SK-N-SH treated with all-trans-retinoic acid at 6 μM for 48 hours (cell line): Measurements from ENCODE around the gene PPP5C.

Source experiments
- ATAC-seq: fragments of 200-7000 bp; cut with Tn5 transposase; 3 replicates; pipeline ENCODE4 v1.9.1; 2020; ENCODE audit warnings: mild to moderate bottlenecking, moderate library complexity
- BACH2 ChIP-seq: fragments of 250-450 bp; sonication (Bioruptor Pico); IDR thresholded peaks from 2 replicates; pipeline ENCODE4 v1.9.0; 2021; ENCODE audit warnings: mild to moderate bottlenecking, borderline replicate concordance
- CSDC2 ChIP-seq: fragments of 250-450 bp; sonication (Bioruptor Pico); IDR thresholded peaks from 2 replicates; pipeline ENCODE4 v1.5.0; 2020; ENCODE audit warnings: mild to moderate bottlenecking, moderate library complexity
- ESRRG ChIP-seq: fragments of 250-450 bp; sonication (Bioruptor Pico); IDR thresholded peaks from 2 replicates; pipeline ENCODE4 v1.6.1; 2021; ENCODE audit warnings: mild to moderate bottlenecking
- OSR1 ChIP-seq: fragments of 250-450 bp; sonication (Bioruptor Pico); IDR thresholded peaks from 2 replicates; pipeline ENCODE4 v1.8.0; 2022; ENCODE audit warnings: moderate library complexity, mild to moderate bottlenecking, inconsistent platforms
- RARB ChIP-seq: fragments of 250-450 bp; sonication (Bioruptor Pico); IDR thresholded peaks from 2 replicates; pipeline ENCODE4 v1.8.0; 2021; ENCODE audit warnings: mild to moderate bottlenecking, moderate library complexity
- SNAI2 ChIP-seq: fragments of 250-450 bp; sonication (Bioruptor Pico); IDR thresholded peaks from 2 replicates; pipeline ENCODE4 v1.5.0; 2020; ENCODE audit warnings: mild to moderate bottlenecking, moderate library complexity
- TCF4 ChIP-seq: fragments of 250-450 bp; sonication (Bioruptor Pico); IDR thresholded peaks from 2 replicates; pipeline ENCODE4 v1.8.0; 2021; ENCODE audit warnings: mild to moderate bottlenecking, moderate library complexity, borderline replicate concordance
- TOX ChIP-seq: fragments of 250-450 bp; sonication (Bioruptor Pico); IDR thresholded peaks from 2 replicates; pipeline ENCODE4 v1.8.0; 2021; ENCODE audit warnings: mild to moderate bottlenecking, moderate library complexity, borderline replicate concordance
- ZC3H10 ChIP-seq: fragments of 250-450 bp; sonication (Bioruptor Pico); IDR thresholded peaks from 2 replicates; pipeline ENCODE4 v1.5.1; 2021; ENCODE audit warnings: mild to moderate bottlenecking, moderate library complexity
- ZFP3 ChIP-seq: fragments of 250-450 bp; sonication (Bioruptor Pico); IDR thresholded peaks from 2 replicates; pipeline ENCODE4 v1.5.0; 2020; ENCODE audit warnings: mild to moderate bottlenecking, moderate library complexity
- ZFP30 ChIP-seq: fragments of 450-650 bp; formaldehyde crosslinking; IDR thresholded peaks from 2 replicates; pipeline ENCODE4 v1.5.0; 2022; ENCODE audit warnings: mild to moderate bottlenecking, moderate library complexity
- ZNF565 ChIP-seq: fragments of 450-650 bp; formaldehyde crosslinking; conservative IDR thresholded peaks from 2 replicates; pipeline ENCODE4 v1.5.0; 2020; ENCODE audit warnings: low read depth, mild to moderate bottlenecking, moderate library complexity
- ZNF70 ChIP-seq: fragments of 450-650 bp; formaldehyde crosslinking; IDR thresholded peaks from 2 replicates; pipeline ENCODE4 v1.5.0; 2020; ENCODE audit warnings: mild to moderate bottlenecking, moderate library complexity
- TF ChIP-seq, protein P1 (sequence below): fragments of 250-450 bp; sonication (Bioruptor Pico); IDR thresholded peaks from 2 replicates; pipeline ENCODE4 v1.8.0; 2021; ENCODE audit warnings: low read depth, mild to moderate bottlenecking, moderate library complexity, borderline replicate concordance
- TF ChIP-seq, protein P2 (sequence below): fragments of 250-450 bp; sonication (Bioruptor Pico); IDR thresholded peaks from 2 replicates; pipeline ENCODE4 v1.5.1; 2020; ENCODE audit warnings: low read depth, mild to moderate bottlenecking, moderate library complexity
- TF ChIP-seq, protein P3 (sequence below): fragments of 250-450 bp; sonication (Bioruptor Pico); IDR thresholded peaks from 2 replicates; pipeline ENCODE4 v1.8.0; 2020; ENCODE audit warnings: mild to moderate bottlenecking, moderate library complexity, borderline replicate concordance

Gene PPP5C

GRCh38 chr19:46381756-46382345 lies 35.0 kb downstream of the PPP5C start:
- ATAC-seq, result no peak
- TF ChIP-seq, protein P1, sequence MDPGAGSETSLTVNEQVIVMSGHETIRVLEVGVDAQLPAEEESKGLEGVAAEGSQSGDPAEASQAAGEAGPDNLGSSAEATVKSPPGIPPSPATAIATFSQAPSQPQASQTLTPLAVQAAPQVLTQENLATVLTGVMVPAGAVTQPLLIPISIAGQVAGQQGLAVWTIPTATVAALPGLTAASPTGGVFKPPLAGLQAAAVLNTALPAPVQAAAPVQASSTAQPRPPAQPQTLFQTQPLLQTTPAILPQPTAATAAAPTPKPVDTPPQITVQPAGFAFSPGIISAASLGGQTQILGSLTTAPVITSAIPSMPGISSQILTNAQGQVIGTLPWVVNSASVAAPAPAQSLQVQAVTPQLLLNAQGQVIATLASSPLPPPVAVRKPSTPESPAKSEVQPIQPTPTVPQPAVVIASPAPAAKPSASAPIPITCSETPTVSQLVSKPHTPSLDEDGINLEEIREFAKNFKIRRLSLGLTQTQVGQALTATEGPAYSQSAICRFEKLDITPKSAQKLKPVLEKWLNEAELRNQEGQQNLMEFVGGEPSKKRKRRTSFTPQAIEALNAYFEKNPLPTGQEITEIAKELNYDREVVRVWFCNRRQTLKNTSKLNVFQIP, result no peak
- TF ChIP-seq SNAI2, result no peak
- TF ChIP-seq BACH2, result no peak
- no peak for TF ChIP-seq ZNF565

DNA sequence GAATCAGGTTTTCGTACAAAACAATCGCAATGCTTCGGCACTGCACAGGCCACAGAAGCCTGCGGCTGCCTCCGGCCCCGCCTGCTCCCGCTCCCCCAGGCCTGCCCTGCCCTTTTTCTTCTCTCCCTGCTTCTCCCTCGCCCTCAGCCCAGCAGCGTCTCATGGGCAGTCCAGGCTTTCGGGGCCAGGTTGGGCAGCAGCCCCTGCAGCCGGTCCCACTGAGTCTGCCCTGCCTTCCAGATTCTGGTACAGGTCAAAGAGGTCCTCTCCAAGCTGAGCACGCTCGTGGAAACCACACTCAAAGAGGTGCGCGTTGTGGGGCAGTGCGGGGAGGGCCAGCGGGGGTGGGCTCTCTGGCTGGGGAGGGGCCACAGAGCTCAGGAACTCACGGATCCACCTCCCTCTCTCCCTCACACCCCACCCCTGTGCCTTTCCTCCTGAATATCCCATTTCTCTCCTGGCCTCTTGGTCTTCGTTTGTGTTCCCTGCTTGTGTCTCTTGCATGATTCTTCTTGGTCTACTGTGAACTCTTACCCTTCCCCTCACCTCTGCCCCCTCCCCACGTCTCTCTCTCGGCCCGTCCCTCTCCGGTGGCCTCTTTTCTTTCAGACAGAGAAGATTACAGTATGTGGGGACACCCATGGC lies 36.4 kb downstream of the PPP5C start:
- TF ChIP-seq CSDC2 (CRISPR knock-in tag) (no peak), TOX (CRISPR knock-in tag) (no peak), ZFP3 (no peak), TCF4 (CRISPR knock-in tag) (no peak), RARB (no peak), OSR1 (no peak)
- TF ChIP-seq, protein P2, sequence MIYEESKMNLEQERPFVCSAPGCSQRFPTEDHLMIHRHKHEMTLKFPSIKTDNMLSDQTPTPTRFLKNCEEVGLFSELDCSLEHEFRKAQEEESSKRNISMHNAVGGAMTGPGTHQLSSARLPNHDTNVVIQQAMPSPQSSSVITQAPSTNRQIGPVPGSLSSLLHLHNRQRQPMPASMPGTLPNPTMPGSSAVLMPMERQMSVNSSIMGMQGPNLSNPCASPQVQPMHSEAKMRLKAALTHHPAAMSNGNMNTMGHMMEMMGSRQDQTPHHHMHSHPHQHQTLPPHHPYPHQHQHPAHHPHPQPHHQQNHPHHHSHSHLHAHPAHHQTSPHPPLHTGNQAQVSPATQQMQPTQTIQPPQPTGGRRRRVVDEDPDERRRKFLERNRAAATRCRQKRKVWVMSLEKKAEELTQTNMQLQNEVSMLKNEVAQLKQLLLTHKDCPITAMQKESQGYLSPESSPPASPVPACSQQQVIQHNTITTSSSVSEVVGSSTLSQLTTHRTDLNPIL (CRISPR knock-in tag), result no peak
- TF ChIP-seq, protein P1, result no peak
- no peak for ATAC-seq

DNA sequence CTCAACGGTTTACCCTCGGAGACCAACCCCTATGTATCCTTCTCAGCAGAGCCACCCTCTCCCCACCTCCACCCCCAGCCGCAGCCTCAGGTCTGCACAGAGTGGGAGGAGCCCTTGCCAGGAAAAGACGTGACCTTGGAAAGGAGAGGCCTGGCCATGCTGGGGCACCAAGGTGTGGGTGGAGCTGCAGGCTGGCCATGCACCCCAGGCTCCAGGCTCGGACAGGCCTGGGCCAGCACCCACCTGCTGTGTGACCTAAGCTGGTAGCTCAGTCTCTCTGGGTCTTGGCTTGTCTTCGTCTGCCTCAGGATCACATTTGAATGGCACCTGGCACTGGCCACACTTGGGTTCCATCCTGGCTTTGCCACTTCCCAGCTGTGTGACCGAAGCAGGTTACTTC lies 37.0 kb downstream of the PPP5C start:
- no peak for ATAC-seq
- no peak for TF ChIP-seq ZFP3
- no peak for TF ChIP-seq ZNF565
- TF ChIP-seq, protein P3, sequence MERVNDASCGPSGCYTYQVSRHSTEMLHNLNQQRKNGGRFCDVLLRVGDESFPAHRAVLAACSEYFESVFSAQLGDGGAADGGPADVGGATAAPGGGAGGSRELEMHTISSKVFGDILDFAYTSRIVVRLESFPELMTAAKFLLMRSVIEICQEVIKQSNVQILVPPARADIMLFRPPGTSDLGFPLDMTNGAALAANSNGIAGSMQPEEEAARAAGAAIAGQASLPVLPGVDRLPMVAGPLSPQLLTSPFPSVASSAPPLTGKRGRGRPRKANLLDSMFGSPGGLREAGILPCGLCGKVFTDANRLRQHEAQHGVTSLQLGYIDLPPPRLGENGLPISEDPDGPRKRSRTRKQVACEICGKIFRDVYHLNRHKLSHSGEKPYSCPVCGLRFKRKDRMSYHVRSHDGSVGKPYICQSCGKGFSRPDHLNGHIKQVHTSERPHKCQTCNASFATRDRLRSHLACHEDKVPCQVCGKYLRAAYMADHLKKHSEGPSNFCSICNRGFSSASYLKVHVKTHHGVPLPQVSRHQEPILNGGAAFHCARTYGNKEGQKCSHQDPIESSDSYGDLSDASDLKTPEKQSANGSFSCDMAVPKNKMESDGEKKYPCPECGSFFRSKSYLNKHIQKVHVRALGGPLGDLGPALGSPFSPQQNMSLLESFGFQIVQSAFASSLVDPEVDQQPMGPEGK (CRISPR knock-in tag), result no peak
- TF ChIP-seq, all 23 proteins: peak for 0

GRCh38 chr19:46384396-46384795 lies 37.5 kb downstream of the PPP5C start:
- no peak for ATAC-seq
- TF ChIP-seq TCF4 (CRISPR knock-in tag), result no peak
- no peak for TF ChIP-seq ZC3H10 (CRISPR knock-in tag)
- TF ChIP-seq, protein P2 (CRISPR knock-in tag), result no peak
- no peak for TF ChIP-seq BACH2

DNA sequence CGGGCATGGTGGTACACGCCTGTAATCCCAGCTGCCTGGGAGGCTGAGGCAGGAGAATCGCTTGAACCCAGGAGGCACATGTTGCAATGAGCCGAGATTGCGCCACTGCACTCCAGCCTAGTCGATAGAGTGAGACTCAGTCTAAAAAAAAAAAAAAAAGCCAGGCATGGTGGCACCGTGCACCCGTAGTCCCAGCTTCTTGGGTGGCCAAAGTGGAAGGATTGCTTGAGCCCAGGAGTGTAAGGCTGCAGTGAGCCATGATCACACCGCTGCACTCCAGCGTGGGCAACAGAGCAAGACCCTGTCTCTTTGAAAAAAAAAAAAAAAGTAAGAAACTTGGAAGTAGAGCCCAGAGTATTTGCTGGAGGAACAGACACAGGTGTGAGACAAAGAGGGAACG lies 38.7 kb downstream of the PPP5C start:
- TF ChIP-seq, protein P3 (CRISPR knock-in tag), result no peak
- no peak for TF ChIP-seq ZFP3
- no peak for TF ChIP-seq TOX (CRISPR knock-in tag)
- TF ChIP-seq ESRRG (CRISPR knock-in tag), result no peak
- no peak for TF ChIP-seq SNAI2
- no peak for TF ChIP-seq ZNF70 (CRISPR knock-in tag)
- TF ChIP-seq ZFP30 (CRISPR knock-in tag), result no peak
- TF ChIP-seq, protein P1, result no peak
- TF ChIP-seq, all 23 proteins: peak for 0
- no peak for ATAC-seq
